ENCODE measurements around the gene LRRN1. TPM values are rescaled to one million over a fixed set of nuclear protein-coding genes. Genes with fewer than 3 reads are reported as not detected.

The LRRN1 gene
- total and polyA plus RNA-seq, 11 donors, result 0.07 to 3.0 (median 0.21) TPM; not detected in 3

GRCh38 chr3:3783210-3783609 is 16.0 kb upstream of the LRRN1 start:
- DNase-seq (no peak), ATAC-seq (no peak)
- H3K9me3 ChIP-seq, result no peaks in the 10 kb centered on the region
- intact Hi-C loops (cut with DNase I), result no loop called here
- no peaks in the 10 kb centered on the region for H3K4me1 ChIP-seq
- H3K4me3 ChIP-seq, result no peak overlapping the region
- no peaks in the 10 kb centered on the region for H3K36me3 ChIP-seq
- no peaks in the 10 kb centered on the region for H3K27me3 ChIP-seq
- TF ChIP-seq POLR2A (IDR thresholded peaks at IDR 0.05) (no peak), CTCF (IDR thresholded peaks at IDR 0.05) (no peak)
- no peak overlapping the region for H3K27ac ChIP-seq
- 67 to 90% (median 87%) methylated on average over 4 of the region's 4 CpGs for WGBS, 4 donors

GRCh38 chr3:3783696-3784095 is 15.5 kb upstream of the LRRN1 start:
- Histone ChIP-seq H3K9me3 (no peaks in the 10 kb centered on the region), H3K27me3 (no peaks in the 10 kb centered on the region), H3K27ac (no peak overlapping the region), H3K36me3 (no peaks in the 10 kb centered on the region), H3K4me3 (no peak overlapping the region), H3K4me1 (no peaks in the 10 kb centered on the region)
- no peak for ATAC-seq
- intact Hi-C loops (cut with DNase I), result no loop called here
- WGBS, 4 donors, result 72 to 80% (median 73%) methylated on average over 5 of the region's 5 CpGs
- DNase-seq, result no peak
- TF ChIP-seq POLR2A (IDR thresholded peaks at IDR 0.05), result no peak
- TF ChIP-seq CTCF (IDR thresholded peaks at IDR 0.05), result no peak

GRCh38 chr3:3792391-3792790 is 6.8 kb upstream of the LRRN1 start:
- DNase-seq, result no peak
- Histone ChIP-seq H3K9me3 (no peaks in the 10 kb centered on the region), H3K36me3 (no peaks in the 10 kb centered on the region), H3K27ac (no peak overlapping the region), H3K27me3 (peaks cover 0 to 1% (median 0%) of the 10 kb centered on the region in 9 donors), H3K4me1 (no peaks in the 10 kb centered on the region), H3K4me3 (no peak overlapping the region)
- ATAC-seq, result no peak
- intact Hi-C loops (cut with DNase I), result no loop called here
- WGBS, 4 donors, result 79 to 93% (median 84%) methylated on average over 1 of the region's 1 CpG
- TF ChIP-seq POLR2A (IDR thresholded peaks at IDR 0.05) (no peak), CTCF (IDR thresholded peaks at IDR 0.05) (no peak)

GRCh38 chr3:3798631-3799113 is 559 bp upstream of the LRRN1 start:
- no peaks in the 10 kb centered on the region for H3K9me3 ChIP-seq
- 1% methylated on average over 20 to 37 of the region's 37 CpGs for WGBS, 4 donors
- H3K27ac ChIP-seq, result no peak overlapping the region
- no peaks in the 10 kb centered on the region for H3K36me3 ChIP-seq
- H3K4me1 ChIP-seq, result peaks cover 0 to 29% (median 8%) of the 10 kb centered on the region in 12 donors
- peaks cover 0 to 46% (median 28%) of the 10 kb centered on the region in 9 donors for H3K27me3 ChIP-seq
- DNase-seq (peak in 2 of 5 donors; percentile 17 to 20), ATAC-seq (peak in 3 of 4 donors; percentile 31 to 52 (median 41))
- intact Hi-C loops (cut with DNase I), result no loop called here
- no peak for TF ChIP-seq CTCF (IDR thresholded peaks at IDR 0.05)
- H3K4me3 ChIP-seq, result peak overlapping the region; percentile 22 to 61 (median 52)

All from heart left ventricle (tissue), 16 donors.